ENCODE results near the gene CD300C.
A peak's percentile ranks its signal among the peaks of the same experiment; 100 is the strongest.
"Not testable (repeated sequence)": the region's sequence is repeated elsewhere in the genome, so short reads cannot be mapped to it uniquely, and the experiment has no call there.

CD300C gene

GRCh38 chr17:74508156-74508555, 37.8 kb downstream of the CD300C start:
- DNase-seq: no peak

GRCh38 chr17:74503949-74504348, 42.0 kb downstream of the CD300C start:
- not testable (repeated sequence) for DNase-seq

DNA sequence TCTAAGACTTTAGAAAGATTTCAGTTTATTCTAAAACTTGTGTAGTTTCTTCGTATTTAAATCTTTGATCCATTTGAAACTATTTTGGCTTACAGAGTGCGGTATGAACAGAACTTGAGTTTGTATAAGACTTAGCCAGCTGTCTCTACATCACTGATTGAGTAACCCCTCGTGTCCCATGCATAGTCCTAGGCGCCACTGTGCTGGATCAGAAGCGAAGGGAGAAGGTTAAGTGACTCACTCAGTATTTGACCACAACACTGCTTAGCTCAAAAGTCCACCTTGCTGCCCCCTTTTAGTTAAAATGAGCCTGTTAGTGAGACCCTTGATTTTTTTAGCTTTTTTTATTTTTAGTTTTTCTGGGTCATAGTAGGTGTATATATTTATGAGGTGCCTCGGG, 43.1 kb downstream of the CD300C start:
- no peak for DNase-seq

DNA sequence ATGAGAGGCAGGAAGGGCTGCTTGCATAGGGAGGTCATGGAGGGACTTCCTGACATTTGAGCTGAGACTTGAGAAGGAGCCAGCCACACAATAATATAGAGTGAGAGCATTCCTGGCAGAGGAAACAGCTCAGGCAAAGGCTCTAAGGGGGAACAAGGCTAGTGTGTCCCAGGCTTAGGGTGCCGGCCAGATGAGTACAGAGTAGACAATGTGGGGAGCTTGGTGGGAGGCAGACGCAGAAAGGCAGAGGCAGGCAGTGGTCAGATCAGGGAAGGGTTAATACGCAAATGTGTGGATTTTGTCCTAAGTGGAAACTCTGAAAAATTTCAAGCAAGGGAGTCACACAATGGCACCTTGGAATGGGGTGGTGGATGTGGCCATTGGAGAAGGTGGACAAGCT, 45.9 kb downstream of the CD300C start:
- no peak for DNase-seq

GRCh38 chr17:74497471-74497870, 48.4 kb downstream of the CD300C start:
- DNase-seq: no peak

- peak; percentile 63 for DNase-seq
Measured at GRCh38 chr17:74493331-74493833, 52.5 kb downstream of the CD300C start.

GRCh38 chr17:74491626-74492025, 54.3 kb downstream of the CD300C start:
- DNase-seq: no peak

All from activated T-cell treated with anti-CD3 and anti-CD28 coated beads for 4 hours (primary cell).